H9 (cell line): ENCODE results near the gene SHISA7. TPM values are rescaled to one million over a fixed set of nuclear protein-coding genes. Genes with fewer than 3 reads are reported as not detected.

ENCODE experiments used
- DNase-seq: peaks from one replicate; pipeline ENCODE4 v3.0.0-alpha.2; 2017
- H2AFZ ChIP-seq: one replicate; pipeline ENCODE4 v1.6.1; 2013; ENCODE audit warnings: mild to moderate bottlenecking, low read length, control low read depth, moderate library complexity
- H2AK5ac ChIP-seq: 2 replicates; pipeline ENCODE4 v1.6.1; 2013; ENCODE audit warnings: low read length, control low read depth, mixed read lengths; ENCODE audit not compliant: insufficient read length
- H2BK120ac ChIP-seq: one replicate; pipeline ENCODE4 v1.6.1; 2013; ENCODE audit warnings: low read depth, mild to moderate bottlenecking, low read length, control low read depth, inconsistent platforms; ENCODE audit not compliant: poor library complexity, severe bottlenecking
- H2BK12ac ChIP-seq: 2 replicates; pipeline ENCODE4 v1.6.1; 2013; ENCODE audit warnings: low read length, control low read depth, mixed read lengths, low read depth; ENCODE audit not compliant: insufficient read length
- H2BK15ac ChIP-seq: 2 replicates; pipeline ENCODE4 v1.6.1; 2013; ENCODE audit warnings: low read depth, low read length, control low read depth
- H2BK20ac ChIP-seq: one replicate; pipeline ENCODE4 v1.6.1; 2013; ENCODE audit warnings: low read depth, mild to moderate bottlenecking, low read length, control low read depth, inconsistent platforms; ENCODE audit not compliant: poor library complexity, severe bottlenecking
- H2BK5ac ChIP-seq: 2 replicates; pipeline ENCODE4 v1.6.1; 2013; ENCODE audit warnings: low read length, control low read depth, mixed read lengths; ENCODE audit not compliant: insufficient read length
- H3K14ac ChIP-seq: 2 replicates; pipeline ENCODE4 v1.6.1; 2013; ENCODE audit warnings: low read length, control low read depth; ENCODE audit not compliant: insufficient read depth
- H3K18ac ChIP-seq: 2 replicates; pipeline ENCODE4 v1.6.1; 2013; ENCODE audit warnings: low read depth, mild to moderate bottlenecking, mixed read lengths, low read length, control low read depth; ENCODE audit not compliant: insufficient read length
- H3K23ac ChIP-seq: 2 replicates; pipeline ENCODE4 v1.6.1; 2013; ENCODE audit warnings: low read length, control low read depth, mixed read lengths, low read depth; ENCODE audit not compliant: insufficient read length
- H3K23me2 ChIP-seq: 2 replicates; pipeline ENCODE4 v1.6.1; 2013; ENCODE audit warnings: low read depth, mild to moderate bottlenecking, mixed read lengths, low read length, control low read depth; ENCODE audit not compliant: insufficient read length, poor library complexity, severe bottlenecking
- H3K27ac ChIP-seq: 2 replicates; pipeline ENCODE4 v1.5.1; 2013; ENCODE audit warnings: low read length, control low read depth, mixed read lengths, low read depth; ENCODE audit not compliant: insufficient read length
- H3K27me3 ChIP-seq: 2 replicates; pipeline ENCODE4 v1.6.1; 2013; ENCODE audit warnings: low read length, control low read depth, inconsistent platforms; ENCODE audit not compliant: insufficient read depth
- H3K4ac ChIP-seq: 2 replicates; pipeline ENCODE4 v1.6.1; 2013; ENCODE audit warnings: low read depth, mild to moderate bottlenecking, control low read depth, inconsistent platforms, low read length, moderate library complexity
- H3K4me1 ChIP-seq: 2 replicates; pipeline ENCODE4 v1.6.1; 2013; ENCODE audit warnings: low read length, control low read depth, inconsistent platforms; ENCODE audit not compliant: insufficient read depth
- H3K4me2 ChIP-seq: 2 replicates; pipeline ENCODE4 v1.6.1; 2013; ENCODE audit warnings: low read length, control low read depth, mixed read lengths; ENCODE audit not compliant: insufficient read length, insufficient read depth
- H3K56ac ChIP-seq: 2 replicates; pipeline ENCODE4 v1.6.1; 2013; ENCODE audit warnings: low read depth, mild to moderate bottlenecking, mixed read lengths, low read length, control low read depth; ENCODE audit not compliant: insufficient read length
- H3K79me1 ChIP-seq: 2 replicates; pipeline ENCODE4 v1.6.1; 2013; ENCODE audit warnings: low read depth, mild to moderate bottlenecking, moderate library complexity, low read length, control low read depth, inconsistent platforms; ENCODE audit not compliant: insufficient read depth, poor library complexity, severe bottlenecking
- H3K79me2 ChIP-seq: 2 replicates; pipeline ENCODE4 v1.6.1; 2013; ENCODE audit warnings: low read length, control low read depth, inconsistent platforms; ENCODE audit not compliant: insufficient read depth
- H3K9ac ChIP-seq: 2 replicates; pipeline ENCODE4 v1.6.1; 2013; ENCODE audit warnings: low read length, control low read depth, mixed read lengths; ENCODE audit not compliant: insufficient read length; ENCODE audit errors: extremely low read depth
- H3K9me3 ChIP-seq: one replicate; pipeline ENCODE4 v1.6.1; 2013; ENCODE audit warnings: low read depth, low read length, inconsistent platforms; ENCODE audit not compliant: control insufficient read depth
- H3T11ph ChIP-seq: one replicate; pipeline ENCODE4 v1.6.1; 2013; ENCODE audit warnings: mild to moderate bottlenecking, low read length, control low read depth, inconsistent platforms
- H4K20me1 ChIP-seq: one replicate; pipeline ENCODE4 v1.6.1; 2013; ENCODE audit not compliant: control insufficient read depth, insufficient read length, insufficient read depth
- H4K5ac ChIP-seq: 2 replicates; pipeline ENCODE4 v1.6.1; 2013; ENCODE audit warnings: low read depth, mild to moderate bottlenecking, mixed read lengths, low read length, control low read depth; ENCODE audit not compliant: insufficient read length
- H4K8ac ChIP-seq: replicated peaks from 2 replicates; pipeline ENCODE4 v1.6.1; 2013; ENCODE audit warnings: low read length, control low read depth, mixed read lengths, low read depth; ENCODE audit not compliant: insufficient read length
- H4K91ac ChIP-seq: 2 replicates; pipeline ENCODE4 v1.6.1; 2013; ENCODE audit warnings: low read depth, mild to moderate bottlenecking, moderate library complexity, mixed read lengths, low read length, control low read depth; ENCODE audit not compliant: insufficient read length
- H3K27ac Mint-ChIP-seq, 3 experiments: 2 replicates in 2 of 3; 3 replicates in 1 of 3; pipeline ENCODE4 v1.8.0; 2020 to 2021; ENCODE audit warnings: mixed read lengths in 3 of 3, mild to moderate bottlenecking in 1 of 3, moderate library complexity in 1 of 3
- H3K27me3 Mint-ChIP-seq: 2 replicates; pipeline ENCODE4 v1.8.0; 2021; ENCODE audit warnings: low read depth, mild to moderate bottlenecking, moderate library complexity, mixed read lengths
- H3K36me3 Mint-ChIP-seq, 3 experiments: 2 replicates in 2 of 3; 3 replicates in 1 of 3; pipeline ENCODE4 v1.8.0; 2020 to 2021; ENCODE audit warnings: low read depth in 3 of 3, mixed read lengths in 3 of 3; ENCODE audit not compliant: insufficient read depth in 1 of 3
- H3K4me1 Mint-ChIP-seq, 2 experiments: 2 replicates each; pipeline ENCODE4 v1.8.0; 2020; ENCODE audit warnings: mixed read lengths in 2 of 2
- H3K4me3 Mint-ChIP-seq, 2 experiments: 2 replicates in 1 of 2; 3 replicates in 1 of 2; pipeline ENCODE4 v1.8.0; 2020 to 2021; ENCODE audit warnings: mild to moderate bottlenecking in 2 of 2, mixed read lengths in 2 of 2, moderate library complexity in 1 of 2
- H3K9me3 Mint-ChIP-seq, 2 experiments: 2 replicates in 1 of 2; 3 replicates in 1 of 2; pipeline ENCODE4 v1.8.0; 2020; ENCODE audit warnings: mild to moderate bottlenecking in 2 of 2, mixed read lengths in 2 of 2, moderate library complexity in 1 of 2
- WGBS: extraction: QIAGEN DNeasy Blood & Tissue Kit; methylation state at CpG from one replicate; pipeline ENCODE4 v1.1.7; 2013; ENCODE audit warnings: missing lambda C conversion rate, low lambda C conversion rate, mixed read lengths; ENCODE audit not compliant: insufficient read length; ENCODE audit errors: extremely low coverage; 5-methylcytosine and 5-hydroxymethylcytosine counted together
- total RNA-seq: library from RNA; stranded (reverse); gene quantifications from 2 replicates; pipeline ENCODE4 v1.2.1, GENCODE V29; 2021
- TF ChIP-seq, protein P1 (sequence below): fragments of 200-600 bp; sonication (generic); conservative IDR thresholded peaks from 3 replicates; pipeline ENCODE4 v1.8.0; 2021; ENCODE audit warnings: antibody characterized with exemption, mild to moderate bottlenecking

Gene SHISA7
- total RNA-seq, 1 experiment from 2014 or later: 0.31 TPM

DNA sequence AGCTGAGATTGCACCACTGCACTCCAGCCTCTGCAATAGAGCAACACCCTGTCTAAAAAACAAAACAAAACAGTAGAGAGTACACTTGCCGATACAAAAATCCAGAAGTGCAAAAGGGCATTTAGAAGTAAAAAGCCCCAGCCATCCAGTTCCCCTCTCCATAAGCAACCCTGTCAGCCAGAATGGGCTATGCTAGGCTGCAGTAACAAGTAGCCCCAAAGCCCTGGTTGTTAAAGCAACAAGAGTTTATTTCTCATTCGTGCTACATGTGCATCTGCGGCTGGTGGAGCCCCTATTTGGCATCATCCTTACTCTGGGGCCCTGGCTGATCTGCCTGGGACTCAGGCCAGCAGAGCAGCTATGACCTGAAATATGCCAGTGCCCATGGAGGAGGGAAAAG lies 18.6 kb downstream of the SHISA7 start:
- Histone ChIP-seq H2BK12ac (no peak overlapping the region), H2AFZ (no peak overlapping the region), H4K5ac (no peak overlapping the region), H3K4me2 (no peak overlapping the region), H3K27ac (no peak overlapping the region), H2AK5ac (no peak overlapping the region), H3K14ac (no peak overlapping the region), H3K79me1 (no peaks in the 10 kb centered on the region), H2BK15ac (no peak overlapping the region), H3K79me2 (no peaks in the 10 kb centered on the region), H4K20me1 (no peaks in the 10 kb centered on the region), H3K9me3 (no peaks in the 10 kb centered on the region), H3K18ac (no peak overlapping the region), H2BK5ac (no peak overlapping the region), H3K9ac (no peak overlapping the region), H2BK20ac (no peak overlapping the region), H3K27me3 (no peaks in the 10 kb centered on the region), H3K23ac (no peak overlapping the region), H2BK120ac (no peak overlapping the region), H4K8ac (no peak overlapping the region), H3K4ac (no peak overlapping the region), H4K91ac (no peak overlapping the region), H3T11ph (no peak overlapping the region), H3K23me2 (no peaks in the 10 kb centered on the region), H3K4me1 (no peaks in the 10 kb centered on the region), H3K56ac (no peak overlapping the region)
- peaks cover 43% of the 10 kb centered on the region for H3K27me3 Mint-ChIP-seq
- no peak overlapping the region for H3K4me3 Mint-ChIP-seq
- H3K36me3 Mint-ChIP-seq: no peaks in the 10 kb centered on the region
- TF ChIP-seq, protein P1, sequence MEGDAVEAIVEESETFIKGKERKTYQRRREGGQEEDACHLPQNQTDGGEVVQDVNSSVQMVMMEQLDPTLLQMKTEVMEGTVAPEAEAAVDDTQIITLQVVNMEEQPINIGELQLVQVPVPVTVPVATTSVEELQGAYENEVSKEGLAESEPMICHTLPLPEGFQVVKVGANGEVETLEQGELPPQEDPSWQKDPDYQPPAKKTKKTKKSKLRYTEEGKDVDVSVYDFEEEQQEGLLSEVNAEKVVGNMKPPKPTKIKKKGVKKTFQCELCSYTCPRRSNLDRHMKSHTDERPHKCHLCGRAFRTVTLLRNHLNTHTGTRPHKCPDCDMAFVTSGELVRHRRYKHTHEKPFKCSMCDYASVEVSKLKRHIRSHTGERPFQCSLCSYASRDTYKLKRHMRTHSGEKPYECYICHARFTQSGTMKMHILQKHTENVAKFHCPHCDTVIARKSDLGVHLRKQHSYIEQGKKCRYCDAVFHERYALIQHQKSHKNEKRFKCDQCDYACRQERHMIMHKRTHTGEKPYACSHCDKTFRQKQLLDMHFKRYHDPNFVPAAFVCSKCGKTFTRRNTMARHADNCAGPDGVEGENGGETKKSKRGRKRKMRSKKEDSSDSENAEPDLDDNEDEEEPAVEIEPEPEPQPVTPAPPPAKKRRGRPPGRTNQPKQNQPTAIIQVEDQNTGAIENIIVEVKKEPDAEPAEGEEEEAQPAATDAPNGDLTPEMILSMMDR: no peak
- WGBS: no CpG with 5 or more reads among the region's 3 CpGs
- no peak for DNase-seq
- peaks cover 5 to 10% of the 10 kb centered on the region in 2 experiments; a peak in 3 of 4 replicates for H3K4me1 Mint-ChIP-seq
- H3K27ac Mint-ChIP-seq: no peak overlapping the region
- H3K9me3 Mint-ChIP-seq: peaks cover 0 to 2% of the 10 kb centered on the region in 2 experiments; a peak in 1 of 5 replicates
